Panc1 (cell line): Measurements from ENCODE around the gene ITGA11. TPM values are rescaled to one million over a fixed set of nuclear protein-coding genes. Genes with fewer than 3 reads are reported as not detected.

Experiments
- ATAC-seq: fragments of 200-7000 bp; cut with Tn5 transposase; 2 replicates; pipeline ENCODE4 v1.9.1; 2020; ENCODE audit warnings: mild to moderate bottlenecking, moderate library complexity
- BruUV-seq: library from RNA; stranded (reverse); fragments of 400-500 nt; replicated peaks from 2 replicates; lab custom pipeline; 2021; lab: Mats Ljungman, UMichigan
- CTCF ChIA-PET: fragments of 300-600 bp; sonication (Branson Sonifier 250); formaldehyde crosslinking; loops from one replicate; lab custom pipeline; 2022; ENCODE audit warnings: antibody characterized with exemption; lab: Charles Lee
- POLR2A ChIA-PET: fragments of 300-600 bp; sonication (Branson Sonifier 250); formaldehyde crosslinking; loops from one replicate; lab custom pipeline; 2022; ENCODE audit warnings: antibody characterized with exemption; lab: Charles Lee
- DNase-seq: peaks from one replicate; pipeline ENCODE4 v3.0.0-alpha.2; 2010; ENCODE audit warnings: low read depth, low spot score
- H3K27ac ChIP-seq: 2 replicates; pipeline ENCODE4 v1.5.1; 2011; ENCODE audit warnings: mild to moderate bottlenecking, low read length, inconsistent platforms
- H3K27me3 ChIP-seq: fragments of 200-500 bp; sonication (Bioruptor generic); 2 replicates; pipeline ENCODE4 v1.6.0; 2014; ENCODE audit warnings: low read length, inconsistent platforms; ENCODE audit not compliant: control insufficient read depth, insufficient read depth
- H3K36me3 ChIP-seq: fragments of 200-500 bp; sonication (Bioruptor generic); 2 replicates; pipeline ENCODE4 v1.5.1; 2014; ENCODE audit warnings: inconsistent platforms, mild to moderate bottlenecking, low read length, moderate library complexity; ENCODE audit not compliant: control insufficient read depth, insufficient read depth
- H3K4me1 ChIP-seq: 2 replicates; pipeline ENCODE4 v1.5.1; 2011; ENCODE audit warnings: inconsistent platforms, mild to moderate bottlenecking, low read length, moderate library complexity; ENCODE audit not compliant: control insufficient read depth, insufficient read depth
- H3K4me3 ChIP-seq, 2 experiments: 2 replicates each; pipeline ENCODE4 v1.5.1; 2011 to 2012; ENCODE audit warnings: low read depth in 2 of 2, low read length in 2 of 2, mild to moderate bottlenecking in 2 of 2, inconsistent platforms in 1 of 2, moderate library complexity in 1 of 2
- H3K9me3 ChIP-seq: fragments of 200-500 bp; sonication (Bioruptor generic); 2 replicates; pipeline ENCODE4 v1.5.1; 2014; ENCODE audit warnings: low read depth, mild to moderate bottlenecking, inconsistent platforms, low read length, moderate library complexity; ENCODE audit not compliant: control insufficient read depth, insufficient read depth
- POLR2AphosphoS5 ChIP-seq: IDR thresholded peaks from 2 replicates; pipeline ENCODE4 v1.6.1; 2012; ENCODE audit warnings: mild to moderate bottlenecking, low read depth, low read length, moderate library complexity
- SIN3A ChIP-seq: IDR thresholded peaks from 2 replicates; pipeline ENCODE4 v1.6.1; 2012; ENCODE audit warnings: low read depth, mild to moderate bottlenecking, low read length, moderate library complexity, borderline replicate concordance; ENCODE audit not compliant: insufficient read depth
- TCF7L2 ChIP-seq: IDR thresholded peaks from 2 replicates; pipeline ENCODE4 v1.6.1; 2011; ENCODE audit warnings: mild to moderate bottlenecking, low read depth, low read length, inconsistent platforms
- in situ Hi-C: cut with HindIII; loops from 2 replicates; pipeline ENCODE4 v1.10.0; 2016; ENCODE audit warnings: low sequenced_read_pairs, low pct_unique_long_range_greater_than_20kb
- intact Hi-C: fragments of 100-400 bp; cut with micrococcal nuclease; formaldehyde crosslinking; loops from one replicate; pipeline ENCODE4 v1.10.0; 2022; ENCODE audit not compliant: unreplicated experiment
- total RNA-seq: library from RNA; stranded (reverse); gene quantifications from one replicate; pipeline ENCODE4 v1.2.1, GENCODE V29; 2021; ENCODE audit not compliant: unreplicated experiment
- TF ChIP-seq, protein P1 (sequence below): fragments of 450-650 bp; IDR thresholded peaks from 2 replicates; pipeline ENCODE4 v1.5.1; 2017; ENCODE audit warnings: mild to moderate bottlenecking
- TF ChIP-seq, protein P2 (sequence below), 2 experiments: IDR thresholded peaks; 2 replicates each; pipeline ENCODE4 v1.6.1; 2011 to 2012; ENCODE audit warnings: low read depth in 2 of 2, control low read depth in 1 of 2, low read length in 1 of 2, mild to moderate bottlenecking in 1 of 2, moderate library complexity in 1 of 2; ENCODE audit not compliant: insufficient read depth in 1 of 2

Gene ITGA11
- total RNA-seq, 1 experiment from 2014 or later = 0.28 TPM

DNA sequence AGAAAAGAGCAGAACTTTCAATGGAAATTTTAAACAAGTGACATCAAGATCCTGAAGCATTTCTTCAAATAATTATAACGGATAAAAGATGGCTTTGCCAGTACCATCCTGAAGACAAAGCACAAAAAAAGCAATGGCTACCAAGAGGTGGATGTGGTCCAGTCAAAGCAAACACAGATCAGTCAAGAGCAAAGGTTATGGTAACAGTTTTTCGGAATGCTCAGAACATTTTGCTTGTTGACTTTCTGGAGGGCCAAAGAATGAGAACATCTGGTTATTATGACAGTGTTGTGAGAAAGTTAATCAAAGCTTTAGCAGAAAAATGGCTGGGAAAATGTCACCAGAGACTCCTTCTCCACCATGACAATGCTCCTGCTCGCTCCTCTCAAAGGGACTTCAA is 122.9 kb downstream of the ITGA11 start:
- ATAC-seq = no peak
- H3K27ac ChIP-seq = no peak overlapping the region
- ChIA-PET CTCF (no interaction called here), POLR2A (no interaction called here)
- H3K27me3 ChIP-seq = no peaks in the 10 kb centered on the region
- H3K36me3 ChIP-seq = no peaks in the 10 kb centered on the region
- intact Hi-C loops = loop anchor here (5.0 kb wide), 2 partner anchors 73 to 238 kb away; no protein-coding TSS in a partner anchor
- in situ Hi-C loops = no loop called here
- H3K4me3 ChIP-seq = no peak overlapping the region
- no peaks in the 10 kb centered on the region for H3K9me3 ChIP-seq
- TF ChIP-seq SIN3A (no peak), TCF7L2 (no peak), POLR2AphosphoS5 (no peak)
- TF ChIP-seq, protein P1, sequence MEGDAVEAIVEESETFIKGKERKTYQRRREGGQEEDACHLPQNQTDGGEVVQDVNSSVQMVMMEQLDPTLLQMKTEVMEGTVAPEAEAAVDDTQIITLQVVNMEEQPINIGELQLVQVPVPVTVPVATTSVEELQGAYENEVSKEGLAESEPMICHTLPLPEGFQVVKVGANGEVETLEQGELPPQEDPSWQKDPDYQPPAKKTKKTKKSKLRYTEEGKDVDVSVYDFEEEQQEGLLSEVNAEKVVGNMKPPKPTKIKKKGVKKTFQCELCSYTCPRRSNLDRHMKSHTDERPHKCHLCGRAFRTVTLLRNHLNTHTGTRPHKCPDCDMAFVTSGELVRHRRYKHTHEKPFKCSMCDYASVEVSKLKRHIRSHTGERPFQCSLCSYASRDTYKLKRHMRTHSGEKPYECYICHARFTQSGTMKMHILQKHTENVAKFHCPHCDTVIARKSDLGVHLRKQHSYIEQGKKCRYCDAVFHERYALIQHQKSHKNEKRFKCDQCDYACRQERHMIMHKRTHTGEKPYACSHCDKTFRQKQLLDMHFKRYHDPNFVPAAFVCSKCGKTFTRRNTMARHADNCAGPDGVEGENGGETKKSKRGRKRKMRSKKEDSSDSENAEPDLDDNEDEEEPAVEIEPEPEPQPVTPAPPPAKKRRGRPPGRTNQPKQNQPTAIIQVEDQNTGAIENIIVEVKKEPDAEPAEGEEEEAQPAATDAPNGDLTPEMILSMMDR = no peak
- TF ChIP-seq, protein P2, sequence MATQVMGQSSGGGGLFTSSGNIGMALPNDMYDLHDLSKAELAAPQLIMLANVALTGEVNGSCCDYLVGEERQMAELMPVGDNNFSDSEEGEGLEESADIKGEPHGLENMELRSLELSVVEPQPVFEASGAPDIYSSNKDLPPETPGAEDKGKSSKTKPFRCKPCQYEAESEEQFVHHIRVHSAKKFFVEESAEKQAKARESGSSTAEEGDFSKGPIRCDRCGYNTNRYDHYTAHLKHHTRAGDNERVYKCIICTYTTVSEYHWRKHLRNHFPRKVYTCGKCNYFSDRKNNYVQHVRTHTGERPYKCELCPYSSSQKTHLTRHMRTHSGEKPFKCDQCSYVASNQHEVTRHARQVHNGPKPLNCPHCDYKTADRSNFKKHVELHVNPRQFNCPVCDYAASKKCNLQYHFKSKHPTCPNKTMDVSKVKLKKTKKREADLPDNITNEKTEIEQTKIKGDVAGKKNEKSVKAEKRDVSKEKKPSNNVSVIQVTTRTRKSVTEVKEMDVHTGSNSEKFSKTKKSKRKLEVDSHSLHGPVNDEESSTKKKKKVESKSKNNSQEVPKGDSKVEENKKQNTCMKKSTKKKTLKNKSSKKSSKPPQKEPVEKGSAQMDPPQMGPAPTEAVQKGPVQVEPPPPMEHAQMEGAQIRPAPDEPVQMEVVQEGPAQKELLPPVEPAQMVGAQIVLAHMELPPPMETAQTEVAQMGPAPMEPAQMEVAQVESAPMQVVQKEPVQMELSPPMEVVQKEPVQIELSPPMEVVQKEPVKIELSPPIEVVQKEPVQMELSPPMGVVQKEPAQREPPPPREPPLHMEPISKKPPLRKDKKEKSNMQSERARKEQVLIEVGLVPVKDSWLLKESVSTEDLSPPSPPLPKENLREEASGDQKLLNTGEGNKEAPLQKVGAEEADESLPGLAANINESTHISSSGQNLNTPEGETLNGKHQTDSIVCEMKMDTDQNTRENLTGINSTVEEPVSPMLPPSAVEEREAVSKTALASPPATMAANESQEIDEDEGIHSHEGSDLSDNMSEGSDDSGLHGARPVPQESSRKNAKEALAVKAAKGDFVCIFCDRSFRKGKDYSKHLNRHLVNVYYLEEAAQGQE (IDR thresholded peaks at IDR 0.05; ENCODE audit: insufficient read depth in 1 of 2, low read depth in 2 of 2, low read length in 1 of 2) = no peak
- no TSS peak for BruUV-seq
- H3K4me1 ChIP-seq = no peaks in the 10 kb centered on the region
- DNase-seq = no peak

DNA sequence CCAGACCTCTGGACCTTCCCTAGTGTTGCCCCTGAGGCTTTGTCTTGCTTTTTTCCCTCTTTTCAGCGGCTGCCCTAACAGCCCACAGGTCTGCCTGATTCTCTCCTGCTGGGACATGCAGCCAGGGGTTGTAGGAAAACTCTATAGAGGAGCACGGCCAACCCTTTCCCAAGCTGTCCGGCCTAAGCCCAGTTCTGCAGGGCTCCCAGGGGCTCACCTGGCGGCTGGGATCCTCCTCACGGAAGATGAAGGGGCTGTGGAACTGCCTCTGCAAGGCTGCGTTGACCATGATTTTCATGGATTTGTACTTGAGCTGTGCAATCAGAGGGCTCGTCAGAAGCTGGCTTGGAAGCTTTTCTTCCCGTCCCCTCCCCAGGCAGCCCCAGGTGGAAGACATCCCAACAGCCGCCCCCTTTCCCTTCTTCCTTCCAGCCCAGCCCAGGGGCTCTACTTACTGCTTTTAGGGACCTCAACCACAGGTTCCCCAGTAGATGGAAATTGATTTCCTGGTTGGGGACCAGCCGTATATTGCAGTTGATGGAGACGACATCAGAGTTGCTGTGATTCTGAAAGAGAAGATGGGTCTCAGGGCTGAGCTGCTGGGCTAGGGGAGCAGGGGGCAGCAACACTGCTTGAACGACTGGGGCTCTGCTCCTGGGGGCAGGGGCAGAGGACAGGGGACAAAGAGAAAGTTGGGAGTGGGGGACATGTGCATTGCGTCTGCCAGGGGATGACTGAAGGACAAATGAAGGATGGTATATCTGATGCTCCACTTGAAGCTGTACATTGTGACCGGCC is 124.6 kb downstream of the ITGA11 start:
- ChIA-PET CTCF (interaction anchor here (0.7 to 2.7 kb wide), 15 partner anchors 8 to 618 kb away, joined by 3 to 39 read pairs (median 3); no protein-coding TSS in a partner anchor), POLR2A (interaction anchor here (0.6 kb wide), 1 partner anchor 10 kb away, joined by 7 read pairs; no protein-coding TSS in a partner anchor)
- no peak for DNase-seq
- Histone ChIP-seq H3K9me3 (no peaks in the 10 kb centered on the region), H3K4me1 (no peaks in the 10 kb centered on the region), H3K36me3 (no peaks in the 10 kb centered on the region), H3K4me3 (no peak overlapping the region), H3K27ac (no peak overlapping the region), H3K27me3 (no peaks in the 10 kb centered on the region)
- in situ Hi-C loops = no loop called here
- BruUV-seq = no TSS peak
- no peak for ATAC-seq
- intact Hi-C loops = loop anchor here (5.0 kb wide), 2 partner anchors 75 to 240 kb away; no protein-coding TSS in a partner anchor
- TF ChIP-seq, protein P1 = no peak
